Uterus (tissue), 4 donors: ENCODE measurements around the gene TSEN34. TPM values are rescaled to one million over a fixed set of nuclear protein-coding genes. Genes with fewer than 3 reads are reported as not detected.

Source experiments
- DNase-seq, 2 donors: peaks; one replicate each; pipeline ENCODE4 v3.0.0-alpha.2; 2019 to 2020
- H3K27ac ChIP-seq, 2 donors: fragments of 200-600 bp; sonication (generic); 1 replicate in 1 of 2; 2 replicates in 1 of 2; pipeline ENCODE4 v1.5.1; 2016 to 2018
- H3K27me3 ChIP-seq, 2 donors: fragments of 200-600 bp; sonication (generic); one replicate each; pipeline ENCODE4 v1.5.1; 2018 to 2019; ENCODE audit warnings: control low read depth in 1 of 2
- H3K36me3 ChIP-seq, 2 donors: fragments of 200-600 bp; sonication (generic); one replicate each; pipeline ENCODE4 v1.5.1; 2019; ENCODE audit warnings: control low read depth in 1 of 2
- H3K4me1 ChIP-seq, 2 donors: fragments of 200-600 bp; sonication (generic); one replicate each; pipeline ENCODE4 v1.5.1; 2018 to 2019; ENCODE audit warnings: control low read depth in 1 of 2
- H3K4me3 ChIP-seq, 2 donors: fragments of 200-600 bp; sonication (generic); 1 replicate in 1 of 2; 2 replicates in 1 of 2; pipeline ENCODE4 v1.5.1; 2018 to 2019; ENCODE audit warnings: mild to moderate bottlenecking in 1 of 2
- H3K9me3 ChIP-seq, 2 donors: fragments of 200-600 bp; sonication (generic); one replicate each; pipeline ENCODE4 v1.5.1; 2019; ENCODE audit warnings: control low read depth in 1 of 2
- POLR2A ChIP-seq, 2 donors: fragments of 450-650 bp; IDR thresholded peaks; one replicate each; pipeline ENCODE4 v1.6.1; 2016; ENCODE audit warnings: antibody characterized with exemption in 2 of 2, mild to moderate bottlenecking in 1 of 2, moderate library complexity in 1 of 2
- intact Hi-C: fragments of 100-400 bp; cut with DNase I; formaldehyde crosslinking; loops from one replicate; pipeline ENCODE4 v1.15.1; 2023; ENCODE audit warnings: low total_unique reads
- total RNA-seq, 4 donors: library from RNA; depleted of rRNA in 3 of 4; stranded (reverse); fragments of >200 nt in 3 of 4; gene quantifications; one replicate each; pipeline versions ENCODE4 v1.1.0 to v1.2.4, GENCODE V29; 2014 to 2023
- TF ChIP-seq, protein P1 (sequence below), 4 experiments: fragments of 200-600 bp in 2 of 4; fragments of 450-650 bp in 2 of 4; sonication (generic) in 2 of 4; IDR thresholded peaks; one replicate each; pipeline ENCODE4 v1.5.1; 2016 to 2019; ENCODE audit warnings: antibody characterized with exemption in 4 of 4, mild to moderate bottlenecking in 2 of 4, moderate library complexity in 1 of 4
- donor health status: DM: yes; HTN: yes; CAD: no.

TSEN34 gene
- total RNA-seq, 4 donors from 2014 or later, result 13.1 to 66.4 (median 32.2) TPM

GRCh38 chr19:54188215-54188871, 2.8 kb upstream of the TSEN34 start:
- Histone ChIP-seq H3K27me3 (no peaks in the 10 kb centered on the region), H3K9me3 (no peaks in the 10 kb centered on the region), H3K27ac (peak overlapping the region; percentile 98), H3K4me1 (peaks cover 0 to 17% of the 10 kb centered on the region in 2 donors), H3K36me3 (no peaks in the 10 kb centered on the region), H3K4me3 (peak overlapping the region; percentile 53 to 63)
- DNase-seq, result peak in 1 of 2 donors; percentile 43
- TF ChIP-seq, protein P1, sequence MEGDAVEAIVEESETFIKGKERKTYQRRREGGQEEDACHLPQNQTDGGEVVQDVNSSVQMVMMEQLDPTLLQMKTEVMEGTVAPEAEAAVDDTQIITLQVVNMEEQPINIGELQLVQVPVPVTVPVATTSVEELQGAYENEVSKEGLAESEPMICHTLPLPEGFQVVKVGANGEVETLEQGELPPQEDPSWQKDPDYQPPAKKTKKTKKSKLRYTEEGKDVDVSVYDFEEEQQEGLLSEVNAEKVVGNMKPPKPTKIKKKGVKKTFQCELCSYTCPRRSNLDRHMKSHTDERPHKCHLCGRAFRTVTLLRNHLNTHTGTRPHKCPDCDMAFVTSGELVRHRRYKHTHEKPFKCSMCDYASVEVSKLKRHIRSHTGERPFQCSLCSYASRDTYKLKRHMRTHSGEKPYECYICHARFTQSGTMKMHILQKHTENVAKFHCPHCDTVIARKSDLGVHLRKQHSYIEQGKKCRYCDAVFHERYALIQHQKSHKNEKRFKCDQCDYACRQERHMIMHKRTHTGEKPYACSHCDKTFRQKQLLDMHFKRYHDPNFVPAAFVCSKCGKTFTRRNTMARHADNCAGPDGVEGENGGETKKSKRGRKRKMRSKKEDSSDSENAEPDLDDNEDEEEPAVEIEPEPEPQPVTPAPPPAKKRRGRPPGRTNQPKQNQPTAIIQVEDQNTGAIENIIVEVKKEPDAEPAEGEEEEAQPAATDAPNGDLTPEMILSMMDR (IDR thresholded peaks at IDR 0.05), result no peak
- no peak for TF ChIP-seq POLR2A (IDR thresholded peaks at IDR 0.05)
- intact Hi-C loops, result no loop called here

DNA sequence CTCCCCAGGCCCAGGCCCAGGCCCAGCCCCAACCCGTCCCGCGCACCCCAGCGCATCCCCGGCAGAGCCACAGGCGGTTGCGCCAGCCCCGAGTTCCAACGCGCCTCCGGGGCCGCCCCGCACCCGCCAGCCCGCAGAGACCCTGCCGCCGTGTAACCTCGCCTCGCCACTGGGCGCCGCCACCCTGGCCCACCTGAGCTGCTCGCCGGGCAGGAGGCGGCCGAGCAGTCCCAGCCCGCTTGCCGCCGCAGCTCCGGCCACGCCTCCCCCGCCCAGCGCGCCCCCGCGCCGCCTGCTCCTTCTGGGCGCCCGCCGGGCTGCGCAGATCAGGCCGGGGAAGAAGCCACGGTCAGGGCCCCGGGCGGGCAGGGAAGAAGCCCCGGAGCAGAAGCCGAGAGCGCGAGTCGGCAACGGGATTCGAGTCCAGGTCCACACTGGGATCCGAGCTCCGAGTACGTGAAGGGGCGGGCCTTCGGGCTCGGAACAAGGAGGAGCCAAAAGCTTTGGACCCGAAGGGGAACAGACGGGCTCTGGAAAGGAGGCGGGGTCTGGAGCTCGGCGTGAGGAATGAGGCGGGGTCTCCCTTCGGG, 1.9 kb upstream of the TSEN34 start, which contains the start of gene MBOAT7:
Gene MBOAT7, minus strand, starts transcription at position 436 of the 590 bp plus-strand sequence. CDS start 1,072 bp downstream, outside the sequence.
- Histone ChIP-seq H3K4me3 (peak within 1 kb of the TSS; percentile 59 to 63), H3K27ac (peak within 1 kb of the TSS; percentile 98), H3K4me1 (peaks cover 0 to 17% of the 10 kb centered on the region in 2 donors), H3K9me3 (no peaks in the 10 kb centered on the region), H3K27me3 (no peaks in the 10 kb centered on the region), H3K36me3 (no peaks in the 10 kb centered on the region)
- TF ChIP-seq, protein P1 (IDR thresholded peaks at IDR 0.05), result peak in 3 of 4 experiments; percentile 46 to 57 (median 49)
- peak; percentile 79 to 84 for TF ChIP-seq POLR2A (IDR thresholded peaks at IDR 0.05)
- no peak for DNase-seq
- intact Hi-C loops, result no loop called here

GRCh38 chr19:54189735-54190502, 1.2 kb upstream of the TSEN34 start:
- Histone ChIP-seq H3K9me3 (no peaks in the 10 kb centered on the region), H3K4me3 (peak overlapping the region; percentile 59 to 63), H3K27ac (peak overlapping the region; percentile 98), H3K27me3 (no peaks in the 10 kb centered on the region), H3K4me1 (peaks cover 0 to 17% of the 10 kb centered on the region in 2 donors), H3K36me3 (no peaks in the 10 kb centered on the region)
- TF ChIP-seq POLR2A (IDR thresholded peaks at IDR 0.05), result peak in 1 of 2 donors; percentile 88
- TF ChIP-seq, protein P1 (IDR thresholded peaks at IDR 0.05), result no peak
- intact Hi-C loops, result loop anchor here (5.0 kb wide), 1 partner anchor 313 kb away; no protein-coding TSS in a partner anchor
- peak; percentile 100 for DNase-seq

GRCh38 chr19:54190503-54191010, 551 bp upstream of the TSEN34 start:
- H3K4me1 ChIP-seq, result peaks cover 0 to 17% of the 10 kb centered on the region in 2 donors
- peak overlapping the region; percentile 59 to 63 for H3K4me3 ChIP-seq
- intact Hi-C loops, result loop anchor here (5.0 kb wide), 1 partner anchor 313 kb away; no protein-coding TSS in a partner anchor
- no peaks in the 10 kb centered on the region for H3K27me3 ChIP-seq
- TF ChIP-seq POLR2A (IDR thresholded peaks at IDR 0.05), result peak in 1 of 2 donors; percentile 35
- TF ChIP-seq, protein P1 (IDR thresholded peaks at IDR 0.05), result peak in 1 of 4 experiments; percentile 3
- peak; percentile 100 for DNase-seq
- H3K27ac ChIP-seq, result peak overlapping the region; percentile 98
- H3K9me3 ChIP-seq, result no peaks in the 10 kb centered on the region
- H3K36me3 ChIP-seq, result no peaks in the 10 kb centered on the region
